ENCODE measurements around the gene GADD45B. TPM values are rescaled to one million over a fixed set of nuclear protein-coding genes. Genes with fewer than 3 reads are reported as not detected.

GADD45B gene
- total RNA-seq, 1 experiment from 2014 or later, result 37.9 TPM

GRCh38 chr19:2516727-2517126 lies 40.8 kb downstream of the GADD45B start:
- ATAC-seq, result no peak
- ChIA-PET POLR2A (interaction anchor here (1.3 to 1.4 kb wide), 2 partner anchors 13 to 40 kb away, joined by 3 to 4 read pairs; partner anchors contain the start of gene GADD45B), CTCF (no interaction called here)

More at GRCh38 chr19:2516727-2517126, 40.8 kb downstream of the GADD45B start:
- Histone ChIP-seq H2AFZ (ENCODE audit: low read depth, low read length, poor library complexity, severe bottlenecking) (no peak overlapping the region), H3K79me2 (ENCODE audit: insufficient read depth, low read length) (no peaks in the 10 kb centered on the region), H4K20me1 (ENCODE audit: insufficient read depth) (no peaks in the 10 kb centered on the region), H3K9ac (ENCODE audit: low read length) (no peak overlapping the region), H3K9me3 (ENCODE audit: control insufficient read depth in 1 of 2, insufficient read depth in 1 of 2, low read depth in 1 of 2, low read length in 2 of 2) (no peaks in the 10 kb centered on the region), H3K4me1 (ENCODE audit: control insufficient read depth in 1 of 2, insufficient read depth in 2 of 2, low read length in 2 of 2) (peaks cover 15 to 42% of the 10 kb centered on the region in 2 experiments), H3K9me2 (ENCODE audit: insufficient read depth) (no peaks in the 10 kb centered on the region), H3K36me3 (ENCODE audit: control insufficient read depth in 1 of 2, insufficient read depth in 2 of 2, low read length in 2 of 2) (no peaks in the 10 kb centered on the region), H3K27ac (ENCODE audit: low read depth, low read length) (no peak overlapping the region), H3K4me2 (ENCODE audit: low read length) (no peak overlapping the region), H3K27me3 (ENCODE audit: insufficient read depth, low read length) (no peaks in the 10 kb centered on the region), H3K4me3 (replicated peaks in 1 of 2; ENCODE audit: low read depth in 1 of 2, low read length in 2 of 2) (no peak overlapping the region)
- TF ChIP-seq JUND (IDR thresholded peaks at IDR 0.05) (no peak), ATF3 (IDR thresholded peaks at IDR 0.05) (no peak), TCF7L2 (IDR thresholded peaks at IDR 0.05; ENCODE audit: borderline replicate concordance, extremely low read depth, insufficient read depth, insufficient read length) (no peak), ELF1 (IDR thresholded peaks at IDR 0.05; ENCODE audit: borderline replicate concordance, low read depth) (no peak), CBX3 (IDR thresholded peaks at IDR 0.05; ENCODE audit: low read depth) (no peak), ZNF274 (IDR thresholded peaks at IDR 0.05; ENCODE audit: low read depth, low read length) (no peak), EZH2 (IDR thresholded peaks at IDR 0.05) (no peak), FOSL1 (IDR thresholded peaks at IDR 0.05; ENCODE audit: low read depth) (no peak), CTCF (IDR thresholded peaks at IDR 0.05 in 2 of 3, conservative IDR thresholded peaks at IDR 0.05 in 1 of 3; ENCODE audit: borderline replicate concordance in 1 of 3, insufficient read depth in 1 of 3, low read depth in 2 of 3, low read length in 2 of 3) (no peak), SP1 (IDR thresholded peaks at IDR 0.05; ENCODE audit: low read depth) (no peak), CEBPB (IDR thresholded peaks at IDR 0.05; ENCODE audit: low read depth) (no peak), EZH2phosphoT487 (IDR thresholded peaks at IDR 0.05; ENCODE audit: borderline replicate concordance) (no peak), RAD21 (IDR thresholded peaks at IDR 0.05; ENCODE audit: low read depth) (no peak)
- TF ChIP-seq, protein P1, sequence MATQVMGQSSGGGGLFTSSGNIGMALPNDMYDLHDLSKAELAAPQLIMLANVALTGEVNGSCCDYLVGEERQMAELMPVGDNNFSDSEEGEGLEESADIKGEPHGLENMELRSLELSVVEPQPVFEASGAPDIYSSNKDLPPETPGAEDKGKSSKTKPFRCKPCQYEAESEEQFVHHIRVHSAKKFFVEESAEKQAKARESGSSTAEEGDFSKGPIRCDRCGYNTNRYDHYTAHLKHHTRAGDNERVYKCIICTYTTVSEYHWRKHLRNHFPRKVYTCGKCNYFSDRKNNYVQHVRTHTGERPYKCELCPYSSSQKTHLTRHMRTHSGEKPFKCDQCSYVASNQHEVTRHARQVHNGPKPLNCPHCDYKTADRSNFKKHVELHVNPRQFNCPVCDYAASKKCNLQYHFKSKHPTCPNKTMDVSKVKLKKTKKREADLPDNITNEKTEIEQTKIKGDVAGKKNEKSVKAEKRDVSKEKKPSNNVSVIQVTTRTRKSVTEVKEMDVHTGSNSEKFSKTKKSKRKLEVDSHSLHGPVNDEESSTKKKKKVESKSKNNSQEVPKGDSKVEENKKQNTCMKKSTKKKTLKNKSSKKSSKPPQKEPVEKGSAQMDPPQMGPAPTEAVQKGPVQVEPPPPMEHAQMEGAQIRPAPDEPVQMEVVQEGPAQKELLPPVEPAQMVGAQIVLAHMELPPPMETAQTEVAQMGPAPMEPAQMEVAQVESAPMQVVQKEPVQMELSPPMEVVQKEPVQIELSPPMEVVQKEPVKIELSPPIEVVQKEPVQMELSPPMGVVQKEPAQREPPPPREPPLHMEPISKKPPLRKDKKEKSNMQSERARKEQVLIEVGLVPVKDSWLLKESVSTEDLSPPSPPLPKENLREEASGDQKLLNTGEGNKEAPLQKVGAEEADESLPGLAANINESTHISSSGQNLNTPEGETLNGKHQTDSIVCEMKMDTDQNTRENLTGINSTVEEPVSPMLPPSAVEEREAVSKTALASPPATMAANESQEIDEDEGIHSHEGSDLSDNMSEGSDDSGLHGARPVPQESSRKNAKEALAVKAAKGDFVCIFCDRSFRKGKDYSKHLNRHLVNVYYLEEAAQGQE (IDR thresholded peaks at IDR 0.05; ENCODE audit: low read depth), result no peak
- intact Hi-C loops (cut with micrococcal nuclease), result no loop called here
- DNase-seq (ENCODE audit: low read depth, low spot score), result no peak
- BruUV-seq (replicated peaks), result no TSS peak
- RAD21 ChIA-PET (ENCODE audit: low non-redundant PET in 1 of 2, low total read pairs in 2 of 2, uncharacterized antibody in 2 of 2, unreplicated experiment in 2 of 2), result no interaction called here

All from HCT116 (cell line).